ENCODE measurements around the gene TREH.

The TREH gene

GRCh38 chr11:118635642-118636041 lies 43.8 kb downstream of the TREH start:
- Histone ChIP-seq H3K4me3 (ENCODE audit: low read depth, low read length) (no peak overlapping the region), H3K27ac (no peak overlapping the region), H3K27me3 (replicated peaks) (no peaks in the 10 kb centered on the region), H3K36me3 (replicated peaks) (peaks cover 93% of the 10 kb centered on the region)
- DNase-seq: no peak
- in situ Hi-C loops (cut with HindIII; ENCODE audit: low pct_ligation_motif_present, low sequenced_read_pairs): no loop called here
- no peak for TF ChIP-seq CTCF (IDR thresholded peaks at IDR 0.05; ENCODE audit: low read depth, low read length, missing control alignments)

- H3K36me3 ChIP-seq (replicated peaks): peaks cover 93% of the 10 kb centered on the region
- H3K27me3 ChIP-seq (replicated peaks): no peaks in the 10 kb centered on the region
- no peak overlapping the region for H3K4me3 ChIP-seq (ENCODE audit: low read depth, low read length)
- no peak overlapping the region for H3K27ac ChIP-seq
- no peak for TF ChIP-seq CTCF (IDR thresholded peaks at IDR 0.05; ENCODE audit: low read depth, low read length, missing control alignments)
- in situ Hi-C loops (cut with HindIII; ENCODE audit: low pct_ligation_motif_present, low sequenced_read_pairs): no loop called here
- DNase-seq: no peak
Measured at GRCh38 chr11:118635237-118635591, 44.2 kb downstream of the TREH start.

GRCh38 chr11:118634431-118635236 lies 44.8 kb downstream of the TREH start:
- peaks cover 93% of the 10 kb centered on the region for H3K36me3 ChIP-seq (replicated peaks)
- TF ChIP-seq CTCF (IDR thresholded peaks at IDR 0.05; ENCODE audit: low read depth, low read length, missing control alignments): no peak
- H3K27ac ChIP-seq: no peak overlapping the region
- no peak for DNase-seq
- H3K4me3 ChIP-seq (ENCODE audit: low read depth, low read length): no peak overlapping the region
- in situ Hi-C loops (cut with HindIII; ENCODE audit: low pct_ligation_motif_present, low sequenced_read_pairs): no loop called here
- no peaks in the 10 kb centered on the region for H3K27me3 ChIP-seq (replicated peaks)

- in situ Hi-C loops (cut with HindIII; ENCODE audit: low pct_ligation_motif_present, low sequenced_read_pairs): no loop called here
- no peaks in the 10 kb centered on the region for H3K27me3 ChIP-seq (replicated peaks)
- peaks cover 96% of the 10 kb centered on the region for H3K36me3 ChIP-seq (replicated peaks)
- no peak overlapping the region for H3K27ac ChIP-seq
- TF ChIP-seq CTCF (IDR thresholded peaks at IDR 0.05; ENCODE audit: low read depth, low read length, missing control alignments): no peak
- no peak for DNase-seq
- H3K4me3 ChIP-seq (ENCODE audit: low read depth, low read length): no peak overlapping the region
Measured at GRCh38 chr11:118633979-118634378, 45.5 kb downstream of the TREH start.

GRCh38 chr11:118633319-118633690 lies 46.1 kb downstream of the TREH start:
- TF ChIP-seq CTCF (IDR thresholded peaks at IDR 0.05; ENCODE audit: low read depth, low read length, missing control alignments): no peak
- in situ Hi-C loops (cut with HindIII; ENCODE audit: low pct_ligation_motif_present, low sequenced_read_pairs): no loop called here
- Histone ChIP-seq H3K4me3 (ENCODE audit: low read depth, low read length) (no peak overlapping the region), H3K27me3 (replicated peaks) (no peaks in the 10 kb centered on the region), H3K27ac (no peak overlapping the region), H3K36me3 (replicated peaks) (peaks cover 96% of the 10 kb centered on the region)
- DNase-seq: no peak

All from brain microvascular endothelial cell (primary cell).